ENCODE results near the gene JAK2.

DNA sequence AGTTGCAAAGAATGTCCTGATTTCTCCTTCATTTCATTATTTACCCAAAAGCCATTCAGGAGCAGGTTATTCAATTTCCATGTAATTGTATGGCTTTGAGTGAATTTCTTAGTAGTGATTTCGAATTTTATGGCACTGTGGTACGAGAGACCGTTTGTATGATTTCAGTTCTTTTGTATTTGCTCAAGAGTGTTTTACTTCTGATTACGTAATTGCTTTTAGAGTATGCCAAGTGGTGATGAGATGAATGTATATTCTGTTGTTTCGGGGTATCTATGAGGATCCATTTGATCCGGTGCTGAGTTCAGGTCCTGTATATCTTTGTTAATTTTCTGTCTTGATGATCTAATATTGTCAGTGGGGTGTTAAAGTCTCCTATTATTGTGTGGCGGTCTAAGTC is 159.1 kb downstream of the JAK2 start:
- TF ChIP-seq, protein P1, sequence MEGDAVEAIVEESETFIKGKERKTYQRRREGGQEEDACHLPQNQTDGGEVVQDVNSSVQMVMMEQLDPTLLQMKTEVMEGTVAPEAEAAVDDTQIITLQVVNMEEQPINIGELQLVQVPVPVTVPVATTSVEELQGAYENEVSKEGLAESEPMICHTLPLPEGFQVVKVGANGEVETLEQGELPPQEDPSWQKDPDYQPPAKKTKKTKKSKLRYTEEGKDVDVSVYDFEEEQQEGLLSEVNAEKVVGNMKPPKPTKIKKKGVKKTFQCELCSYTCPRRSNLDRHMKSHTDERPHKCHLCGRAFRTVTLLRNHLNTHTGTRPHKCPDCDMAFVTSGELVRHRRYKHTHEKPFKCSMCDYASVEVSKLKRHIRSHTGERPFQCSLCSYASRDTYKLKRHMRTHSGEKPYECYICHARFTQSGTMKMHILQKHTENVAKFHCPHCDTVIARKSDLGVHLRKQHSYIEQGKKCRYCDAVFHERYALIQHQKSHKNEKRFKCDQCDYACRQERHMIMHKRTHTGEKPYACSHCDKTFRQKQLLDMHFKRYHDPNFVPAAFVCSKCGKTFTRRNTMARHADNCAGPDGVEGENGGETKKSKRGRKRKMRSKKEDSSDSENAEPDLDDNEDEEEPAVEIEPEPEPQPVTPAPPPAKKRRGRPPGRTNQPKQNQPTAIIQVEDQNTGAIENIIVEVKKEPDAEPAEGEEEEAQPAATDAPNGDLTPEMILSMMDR (IDR thresholded peaks at IDR 0.05), result no peak
- TF ChIP-seq EP300 (IDR thresholded peaks at IDR 0.05), result no peak

All from suprapubic skin (tissue), 3 donors.